K562 (cell line): ENCODE data around the gene KMT2D. TPM values are rescaled to one million over a fixed set of nuclear protein-coding genes. Genes with fewer than 3 reads are reported as not detected.
"Not testable (repeated sequence)": the region's sequence is repeated elsewhere in the genome, so short reads cannot be mapped to it uniquely, and the experiment has no call there.

Experiments used
- ATAC-seq: fragments of 200-7000 bp; cut with Tn5 transposase; 3 replicates; pipeline ENCODE4 v1.9.1; 2020; ENCODE audit warnings: moderate library complexity
- BruUV-seq: library from RNA; stranded (reverse); fragments of 400-500 nt; replicated peaks from 2 replicates; lab custom pipeline; 2021; lab: Mats Ljungman, UMichigan
- CTCF ChIA-PET: fragments of 300-600 bp; formaldehyde crosslinking; extraction: SDS; loops from one replicate; lab custom pipeline; 2021; ENCODE audit warnings: low intra/inter-chr PET ratio; lab: Yijun Ruan, JAX
- POLR2A ChIA-PET: fragments of 300-600, 350-650 bp; sonication (Branson Sonifier 250); formaldehyde crosslinking; extraction: SDS; loops from one replicate; lab custom pipeline; 2021; ENCODE audit warnings: antibody characterized with exemption, inconsistent platforms; lab: Yijun Ruan, JAX
- DNase-seq, 4 experiments: peaks; one replicate each; pipeline versions ENCODE4 v3.0.0 to v3.0.0-alpha.2; 2011 to 2018; ENCODE audit warnings: low spot score in 3 of 4, mixed read lengths in 3 of 4; ENCODE audit errors: extremely low read depth in 1 of 4
- FAIRE-seq: peaks from 2 replicates; lab custom pipeline; 2011; peaks lifted over from hg19 to GRCh38; lab: Jason Lieb, UNC
- H2AFZ ChIP-seq: 2 replicates; pipeline ENCODE4 v1.6.0; 2011; ENCODE audit warnings: low read depth, low read length, control low read depth, inconsistent platforms
- H3K27ac ChIP-seq: fragments of 200-600 bp; 3 replicates; pipeline ENCODE4 v1.8.0; 2011; ENCODE audit warnings: low read depth, mild to moderate bottlenecking, control low read depth, inconsistent platforms, low read length, moderate library complexity, mixed read lengths; ENCODE audit errors: extremely low read depth
- H3K27me3 ChIP-seq, 2 experiments: fragments of 300-600 bp in 1 of 2; 2 replicates in 1 of 2; 3 replicates in 1 of 2; pipeline versions ENCODE4 v1.6.0 to v1.8.0; 2011; ENCODE audit warnings: inconsistent platforms in 2 of 2, low read length in 2 of 2, mild to moderate bottlenecking in 1 of 2, mixed read lengths in 1 of 2, moderate library complexity in 1 of 2; ENCODE audit not compliant: control insufficient read depth in 2 of 2, insufficient read depth in 2 of 2
- H3K36me3 ChIP-seq: fragments of 300-600 bp; 3 replicates; pipeline ENCODE4 v1.8.0; 2011; ENCODE audit warnings: mild to moderate bottlenecking, low read length, inconsistent platforms; ENCODE audit not compliant: control insufficient read depth, insufficient read depth
- H3K4me1 ChIP-seq, 2 experiments: fragments of 200-600 bp in 1 of 2; replicated peaks in 1 of 2; 2 replicates in 1 of 2; 3 replicates in 1 of 2; pipeline versions ENCODE4 v1.5.1 to v1.8.0; 2011; ENCODE audit warnings: inconsistent platforms in 2 of 2, low read length in 2 of 2, mild to moderate bottlenecking in 1 of 2, mixed read lengths in 1 of 2, moderate library complexity in 1 of 2; ENCODE audit not compliant: control insufficient read depth in 2 of 2, insufficient read depth in 2 of 2
- H3K4me2 ChIP-seq: 2 replicates; pipeline ENCODE4 v1.6.1; 2011; ENCODE audit warnings: low read length, control low read depth, inconsistent platforms, mixed read lengths; ENCODE audit not compliant: insufficient read depth
- H3K4me3 ChIP-seq: fragments of 200-600 bp; sonication (generic), shearing (Covaris generic); 2 replicates; pipeline ENCODE4 v1.5.1; 2016; ENCODE audit warnings: control low read depth, inconsistent platforms
- H3K79me2 ChIP-seq: fragments of 200-600 bp; 3 replicates; pipeline ENCODE4 v1.8.0; 2011; ENCODE audit warnings: low read length, inconsistent platforms; ENCODE audit not compliant: control insufficient read depth, insufficient read depth
- H3K9ac ChIP-seq, 2 experiments: 2 replicates each; pipeline versions ENCODE4 v1.6.0 to v1.6.1; 2011; ENCODE audit warnings: low read depth in 2 of 2, low read length in 2 of 2, control low read depth in 1 of 2, inconsistent platforms in 1 of 2, mild to moderate bottlenecking in 1 of 2, mixed read lengths in 1 of 2; ENCODE audit not compliant: insufficient read depth in 1 of 2
- H3K9me1 ChIP-seq: one replicate; pipeline ENCODE4 v1.6.0; 2011; ENCODE audit warnings: inconsistent platforms, mild to moderate bottlenecking, low read length, moderate library complexity; ENCODE audit not compliant: control insufficient read depth, insufficient read depth
- H3K9me3 ChIP-seq: replicated peaks from 2 replicates; pipeline ENCODE4 v1.5.1; 2011; ENCODE audit warnings: low read depth, low read length, inconsistent platforms; ENCODE audit not compliant: control insufficient read depth, insufficient read depth
- H4K20me1 ChIP-seq: replicated peaks from 2 replicates; pipeline ENCODE4 v1.6.1; 2011; ENCODE audit warnings: low read length, inconsistent platforms, mixed read lengths; ENCODE audit not compliant: control insufficient read depth, insufficient read depth
- SLC30A9 ChIP-seq: fragments of 250-450 bp; sonication (Bioruptor Pico); IDR thresholded peaks from 2 replicates; pipeline ENCODE4 v1.8.0; 2022; ENCODE audit warnings: mild to moderate bottlenecking, moderate library complexity
- TAL1 ChIP-seq: fragments of 450-650 bp; IDR thresholded peaks from 2 replicates; pipeline ENCODE4 v1.6.1; 2016; ENCODE audit warnings: mild to moderate bottlenecking
- TRIM24 ChIP-seq, 2 experiments: fragments of 450-650 bp; IDR thresholded peaks; 2 replicates each; pipeline ENCODE4 v1.6.1; 2016
- ZFP36 ChIP-seq: fragments of 150-350 bp; IDR thresholded peaks from 2 replicates; pipeline ENCODE4 v1.6.1; 2018; ENCODE audit warnings: low read length, low read depth; ENCODE audit not compliant: partially characterized antibody
- WGBS: fragments of 100-300 bp; shearing (Covaris generic); methylation state at CpG from one replicate; pipeline ENCODE4 v1.1.6; 2016; ENCODE audit warnings: low coverage, mixed read lengths; ENCODE audit not compliant: insufficient coverage; ENCODE audit errors: missing lambda C conversion rate; 5-methylcytosine and 5-hydroxymethylcytosine counted together
- in situ Hi-C: fragments of 300-500 bp; cut with MboI; formaldehyde crosslinking; loops from 4 replicates; pipeline ENCODE4 v1.15.0; 2018; ENCODE audit warnings: inconsistent platforms, mixed read lengths
- intact Hi-C: fragments of 100-400 bp; cut with micrococcal nuclease; formaldehyde crosslinking; loops from 2 replicates; pipeline ENCODE4 v1.14.2; 2022
- polyA plus RNA-seq, 8 experiments: library from polyadenylated mRNA; depleted of rRNA in 4 of 8; stranded (reverse) in 5 of 8; unstranded in 3 of 8; fragments of >200 nt; fragmentation: Nextera tagmentation in 2 of 8; fragmentation: Illumina TruSeq in 1 of 8; extraction: Ambion mirVana in 2 of 8; extraction: Trizol in 1 of 8; gene quantifications; 2 replicates each; pipeline versions ENCODE4 v1.2.1 to v1.2.3, GENCODE V29; 2011 to 2014; ENCODE audit warnings: inconsistent platforms in 1 of 8, missing spikeins in 1 of 8
- total RNA-seq, 7 experiments: library from RNA; depleted of rRNA in 6 of 7; stranded (reverse); fragments of >200 nt in 6 of 7; fragmentation: Illumina TruSeq in 2 of 7; extraction: Trizol in 2 of 7; gene quantifications; 2 replicates each; pipeline versions ENCODE4 v1.2.1 to v1.2.3, GENCODE V29; 2011 to 2021; ENCODE audit warnings: low replicate concordance in 1 of 7
- TF ChIP-seq, protein P1 (sequence below): sonication (generic); formaldehyde crosslinking; IDR thresholded peaks from 2 replicates; pipeline ENCODE4 v1.8.0; 2023; ENCODE audit warnings: mild to moderate bottlenecking, missing genetic modification reagents
- TF ChIP-seq, protein P2 (sequence below): fragments of 450-650 bp; conservative IDR thresholded peaks from 2 replicates; pipeline ENCODE4 v1.6.1; 2016; ENCODE audit warnings: missing genetic modification characterization, low read depth, mild to moderate bottlenecking, missing compliant biosample characterization, moderate library complexity

KMT2D gene
- total and polyA plus RNA-seq, 9 of the 15 experiments (the other 6 are each of a cell fraction or from before 2014, with no cell fraction given) = 0.22 to 93.7 (median 13.7) TPM

DNA sequence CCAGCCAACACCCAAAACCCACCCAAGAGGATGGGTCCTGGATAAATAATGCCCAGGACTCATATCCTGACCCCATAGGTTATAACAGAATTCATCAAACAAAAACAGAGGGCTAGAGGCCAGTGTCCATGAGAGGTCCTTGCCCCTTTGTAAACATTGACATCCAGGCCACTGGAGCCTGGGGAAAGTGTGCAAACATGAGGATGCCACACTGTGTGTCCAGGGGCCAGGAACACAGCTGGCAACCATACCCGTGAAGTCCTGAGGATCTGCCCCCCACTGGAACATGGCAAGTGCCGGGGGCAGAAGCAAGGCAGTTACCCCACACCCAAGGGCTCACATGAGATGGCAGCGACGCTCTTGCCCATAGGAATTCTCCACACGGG, 4.2 kb upstream of the KMT2D start (continued):
- TF ChIP-seq, protein P1, sequence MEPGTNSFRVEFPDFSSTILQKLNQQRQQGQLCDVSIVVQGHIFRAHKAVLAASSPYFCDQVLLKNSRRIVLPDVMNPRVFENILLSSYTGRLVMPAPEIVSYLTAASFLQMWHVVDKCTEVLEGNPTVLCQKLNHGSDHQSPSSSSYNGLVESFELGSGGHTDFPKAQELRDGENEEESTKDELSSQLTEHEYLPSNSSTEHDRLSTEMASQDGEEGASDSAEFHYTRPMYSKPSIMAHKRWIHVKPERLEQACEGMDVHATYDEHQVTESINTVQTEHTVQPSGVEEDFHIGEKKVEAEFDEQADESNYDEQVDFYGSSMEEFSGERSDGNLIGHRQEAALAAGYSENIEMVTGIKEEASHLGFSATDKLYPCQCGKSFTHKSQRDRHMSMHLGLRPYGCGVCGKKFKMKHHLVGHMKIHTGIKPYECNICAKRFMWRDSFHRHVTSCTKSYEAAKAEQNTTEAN (CRISPR knock-in tag) = no peak
- TF ChIP-seq ZFP36 (no peak), TAL1 (no peak), TRIM24 (IDR thresholded peaks at IDR 0.05) (no peak), SLC30A9 (CRISPR knock-in tag) (no peak)
- TF ChIP-seq, protein P2, sequence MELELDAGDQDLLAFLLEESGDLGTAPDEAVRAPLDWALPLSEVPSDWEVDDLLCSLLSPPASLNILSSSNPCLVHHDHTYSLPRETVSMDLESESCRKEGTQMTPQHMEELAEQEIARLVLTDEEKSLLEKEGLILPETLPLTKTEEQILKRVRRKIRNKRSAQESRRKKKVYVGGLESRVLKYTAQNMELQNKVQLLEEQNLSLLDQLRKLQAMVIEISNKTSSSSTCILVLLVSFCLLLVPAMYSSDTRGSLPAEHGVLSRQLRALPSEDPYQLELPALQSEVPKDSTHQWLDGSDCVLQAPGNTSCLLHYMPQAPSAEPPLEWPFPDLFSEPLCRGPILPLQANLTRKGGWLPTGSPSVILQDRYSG (tag) = no peak
- TF ChIP-seq, all 486 proteins: peak for 0

DNA sequence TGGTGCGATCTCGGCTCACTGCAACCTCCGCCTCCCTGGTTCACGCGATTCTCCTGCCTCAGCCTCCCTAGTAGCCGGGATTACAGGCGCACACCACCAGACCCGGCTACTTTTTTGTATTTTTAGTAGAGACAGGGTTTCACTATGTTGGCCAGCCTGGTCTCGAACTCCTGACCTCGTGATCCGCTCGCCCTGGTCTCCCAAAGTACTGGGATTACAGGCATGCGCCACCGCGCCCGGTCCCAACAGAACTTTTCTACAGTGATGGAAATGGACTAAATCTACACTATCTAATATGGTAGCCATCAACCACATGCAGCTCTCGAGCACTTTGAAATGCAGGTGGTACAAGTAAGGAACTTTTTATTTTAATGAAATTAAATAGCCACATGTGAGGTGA, 1.3 kb upstream of the KMT2D start:
- Histone ChIP-seq H3K4me1 (peaks cover 6 to 18% of the 10 kb centered on the region in 2 experiments; a peak in 4 of 5 replicates), H3K4me2 (peak overlapping the region; percentile 94; the same call in 1 of the 2 replicates), H3K79me2 (peaks cover 49% of the 10 kb centered on the region), H2AFZ (peak overlapping the region; percentile 86), H3K36me3 (peaks cover 25% of the 10 kb centered on the region), H3K9ac (peak overlapping the region; percentile 80 to 96), H4K20me1 (peaks cover 27% of the 10 kb centered on the region)
- CTCF ChIA-PET, BruUV-seq, H3K9me3 ChIP-seq, DNase-seq, H3K4me3 ChIP-seq, H3K27ac ChIP-seq, ATAC-seq, FAIRE-seq, H3K9me1 ChIP-seq, H3K27me3 ChIP-seq: not testable (repeated sequence)
- 66% methylated on average over 17 of the region's 17 CpGs for WGBS
- in situ Hi-C loops = loop anchor here (5.0 kb wide), 2 partner anchors 35 to 170 kb away; no protein-coding TSS in a partner anchor
- POLR2A ChIA-PET = interaction anchor here (0.5 to 2.6 kb wide), 3 partner anchors 16 to 205 kb away, joined by 3 to 21 read pairs (median 3); no protein-coding TSS in a partner anchor
- intact Hi-C loops = loop anchor here (5.0 to 10.0 kb wide), 2 partner anchors 70 to 283 kb away; partner anchors contain the start of genes DNAJC22 and TUBA1B
